DMS53 (cell line): ENCODE results near the gene FAM170B.

Experiments used
- DNase-seq: peaks from one replicate; lab custom pipeline; 2025; lab: John Stamatoyannopoulos, UW

FAM170B gene

GRCh38 chr10:49152037-49152436, 18.2 kb upstream of the FAM170B start:
- no peak for DNase-seq

GRCh38 chr10:49151481-49151880, 17.7 kb upstream of the FAM170B start:
- no peak for DNase-seq

- DNase-seq, result peak; percentile 27
Measured at GRCh38 chr10:49151025-49151445, 17.2 kb upstream of the FAM170B start.

- DNase-seq, result peak; percentile 54
Measured at GRCh38 chr10:49150426-49150825, 16.6 kb upstream of the FAM170B start.

DNA sequence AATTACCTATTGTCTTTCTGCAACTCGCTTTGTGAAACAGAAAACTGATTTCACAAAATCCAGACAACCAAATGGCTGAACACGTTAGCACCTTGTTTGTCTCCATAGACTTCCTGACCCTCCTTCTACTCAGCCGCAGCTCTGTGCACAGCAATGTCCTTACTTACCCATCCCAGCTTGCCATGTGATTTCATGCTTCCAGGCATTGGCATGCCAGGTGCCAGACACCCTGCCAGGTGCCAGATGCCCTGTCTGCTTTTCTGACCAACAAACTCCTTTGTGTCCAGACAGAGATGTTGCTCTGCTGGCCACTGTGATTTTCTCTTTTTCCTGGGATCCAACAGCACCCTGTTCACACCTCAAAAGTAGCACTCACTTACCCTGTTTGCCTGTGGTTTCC, 16.1 kb upstream of the FAM170B start:
- peak; percentile 25 for DNase-seq

GRCh38 chr10:49144058-49144720, 10.4 kb upstream of the FAM170B start:
- DNase-seq, result no peak

GRCh38 chr10:49143249-49143648, 9.4 kb upstream of the FAM170B start:
- DNase-seq, result peak; percentile 23

GRCh38 chr10:49141541-49142332, 7.9 kb upstream of the FAM170B start:
- no peak for DNase-seq

- no peak for DNase-seq
Measured at GRCh38 chr10:49140304-49141177, 6.7 kb upstream of the FAM170B start.

DNA sequence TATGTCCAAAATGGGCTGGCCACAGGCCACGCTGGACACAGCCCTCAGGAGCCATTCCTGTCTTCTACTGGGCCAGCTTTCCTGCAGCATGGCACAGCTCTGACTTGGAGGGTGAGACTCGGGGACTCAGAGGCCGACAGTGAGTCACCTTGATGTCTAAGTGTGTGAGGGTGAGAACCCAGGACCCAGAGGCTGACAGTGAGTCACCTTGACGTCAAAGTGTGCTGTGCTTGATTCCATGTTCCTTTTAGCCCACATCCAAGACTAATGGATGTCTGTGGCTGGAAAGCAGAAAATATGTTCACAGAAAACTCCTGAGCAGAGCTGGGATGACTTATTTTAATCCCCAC, 6.0 kb upstream of the FAM170B start:
- no peak for DNase-seq

GRCh38 chr10:49139028-49139845, 5.4 kb upstream of the FAM170B start:
- no peak for DNase-seq

DNA sequence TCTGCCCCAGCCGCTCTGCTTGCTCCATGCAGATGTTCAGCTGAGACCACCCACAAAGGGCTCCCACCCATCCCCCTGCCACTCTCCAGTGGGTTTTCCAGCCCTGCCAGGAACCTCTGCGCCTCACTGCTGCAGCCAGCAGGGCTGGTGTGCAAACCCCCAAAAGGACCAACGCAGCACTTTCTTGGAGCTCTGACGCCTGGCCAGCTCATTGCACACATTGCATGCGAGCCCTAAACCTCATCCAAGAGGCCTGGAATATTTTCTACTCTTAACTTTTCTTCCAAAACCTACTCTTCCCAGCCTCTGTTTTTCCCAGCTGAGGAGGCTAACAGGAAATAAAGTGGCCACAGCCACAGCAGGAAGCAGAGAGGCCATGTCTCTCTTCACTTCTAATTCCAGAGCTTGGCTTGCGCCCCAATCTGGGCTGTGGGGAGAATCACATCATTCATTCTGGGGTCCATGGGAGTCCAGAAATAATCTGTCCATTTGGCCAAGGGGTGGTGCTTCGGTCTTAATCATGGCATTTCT, 4.6 kb upstream of the FAM170B start:
- DNase-seq, result no peak

- no peak for DNase-seq
Measured at GRCh38 chr10:49136525-49136924, 2.7 kb upstream of the FAM170B start.

- peak; percentile 33 for DNase-seq
Measured at GRCh38 chr10:49135575-49136313, 1.9 kb upstream of the FAM170B start.

- DNase-seq, result no peak
Measured at GRCh38 chr10:49134327-49134726, 506 bp upstream of the FAM170B start.

DNA sequence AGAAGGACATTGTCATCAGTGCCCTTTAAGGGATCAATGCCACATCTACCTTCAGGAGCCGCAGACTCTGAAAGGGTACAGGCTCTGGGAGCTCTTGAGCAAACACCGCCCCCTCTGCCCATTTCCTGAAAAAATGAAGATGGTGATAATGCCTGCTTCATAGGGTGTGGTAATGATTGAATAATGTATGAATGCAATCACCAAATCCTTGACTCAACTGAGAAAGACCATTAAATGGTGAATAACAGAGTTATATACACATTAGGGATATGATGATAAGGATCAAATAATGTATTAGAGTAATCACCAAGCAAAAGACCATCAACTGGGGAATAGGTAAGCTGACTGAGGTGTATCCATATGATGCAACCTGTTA, 1.5 kb downstream of the FAM170B start:
- no peak for DNase-seq

DNA sequence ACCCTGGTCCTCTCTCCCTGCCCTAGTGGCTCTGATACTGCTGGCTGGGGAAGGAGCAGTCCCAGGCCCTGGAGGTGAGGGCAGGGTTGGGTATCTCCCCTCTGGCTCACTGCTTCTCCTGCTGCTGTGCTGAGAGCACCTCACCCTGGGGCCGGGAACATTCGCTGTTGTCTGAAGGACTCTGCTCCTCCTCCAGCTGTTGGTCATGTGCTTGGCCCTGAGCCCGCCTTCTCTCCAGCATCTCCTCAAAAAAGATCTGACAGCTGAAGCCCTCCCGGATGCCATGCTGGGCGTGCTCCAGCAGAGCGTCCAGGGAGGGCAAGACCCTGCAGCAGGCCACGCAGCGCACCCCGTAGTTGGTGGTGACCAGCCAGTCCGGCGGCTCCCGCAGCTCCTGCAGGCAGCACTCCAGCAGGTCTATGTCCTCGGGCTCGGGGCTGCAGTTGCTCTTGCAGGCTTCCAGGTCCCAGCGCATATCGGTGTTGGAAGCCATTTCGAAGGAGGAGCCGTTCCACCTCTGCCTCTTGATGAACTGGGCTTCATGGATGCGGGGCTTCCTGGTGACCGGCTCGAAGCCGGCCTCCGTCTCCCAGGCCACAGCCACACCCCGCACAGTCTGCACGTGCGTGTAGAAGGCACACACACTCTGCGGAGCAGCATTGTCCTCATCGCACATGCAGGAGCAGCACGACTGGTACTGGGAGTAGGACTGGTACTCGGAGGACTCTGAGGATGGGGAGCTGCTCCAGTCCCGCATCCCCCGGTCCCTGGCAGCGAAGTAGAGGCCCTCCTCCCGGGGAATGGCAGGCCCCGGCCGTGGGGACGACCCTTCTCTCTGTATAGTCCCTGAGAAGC, 2.1 kb downstream of the FAM170B start:
- no peak for DNase-seq

DNA sequence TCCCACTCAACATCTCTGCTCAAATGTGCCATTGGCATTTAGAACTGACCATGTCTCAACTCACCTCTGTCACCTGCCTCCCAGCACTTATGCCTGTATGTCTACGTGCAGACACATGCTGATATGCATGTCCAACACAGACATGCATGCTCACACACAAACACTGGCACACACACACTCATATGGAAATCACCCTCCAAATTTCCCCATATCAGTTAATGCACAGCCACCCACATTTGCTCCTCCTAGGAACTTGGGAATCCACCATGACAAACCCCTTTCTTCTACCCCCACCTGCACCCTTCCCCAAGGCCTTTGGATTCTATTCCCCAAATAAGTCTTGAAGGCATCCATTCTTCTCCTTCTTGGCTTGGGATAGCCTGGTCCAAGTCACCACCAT, 4.4 kb downstream of the FAM170B start:
- no peak for DNase-seq

DNA sequence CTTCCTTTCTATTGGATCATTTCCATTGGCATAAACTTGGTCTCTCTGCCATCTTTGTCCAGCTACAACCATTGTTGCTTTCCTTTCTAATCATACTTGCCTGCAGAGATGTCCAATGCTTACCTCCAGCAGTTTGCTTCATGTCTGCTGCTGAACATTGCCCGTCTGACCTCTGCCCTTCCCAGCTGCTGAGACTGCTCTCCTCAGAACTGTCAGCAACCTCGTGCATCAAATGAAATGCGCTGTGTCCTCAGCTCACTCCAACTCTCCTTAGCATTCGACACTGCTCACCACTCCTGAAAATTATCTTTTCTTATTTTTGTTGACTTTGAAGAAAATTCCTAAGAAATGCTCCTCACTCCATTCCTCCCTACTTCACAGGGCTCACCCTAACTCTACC, 5.0 kb downstream of the FAM170B start:
- no peak for DNase-seq
